WERI-Rb-1 (cell line): Measurements from ENCODE around the gene BCL7B.

Experiments
- DNase-seq: peaks from one replicate; pipeline ENCODE4 v3.0.0-alpha.2; 2020
- H3K27ac ChIP-seq: fragments of 250-450 bp; sonication (Bioruptor Pico); 2 replicates; pipeline ENCODE4 v1.5.1; 2020; ENCODE audit warnings: mild to moderate bottlenecking, moderate library complexity
- H3K27me3 ChIP-seq: fragments of 250-450 bp; sonication (Bioruptor Pico); 2 replicates; pipeline ENCODE4 v1.5.1; 2021; ENCODE audit warnings: mild to moderate bottlenecking, low read depth, moderate library complexity; ENCODE audit not compliant: insufficient read depth, severe bottlenecking
- H3K36me3 ChIP-seq: fragments of 250-450 bp; sonication (Bioruptor Pico); 2 replicates; pipeline ENCODE4 v1.5.1; 2020; ENCODE audit warnings: mild to moderate bottlenecking, moderate library complexity
- H3K4me3 ChIP-seq: 2 replicates; pipeline ENCODE4 v1.5.1; 2011; ENCODE audit warnings: low read depth, mild to moderate bottlenecking, control low read depth, low read length
- H3K9me3 ChIP-seq: fragments of 250-450 bp; sonication (Bioruptor Pico); 2 replicates; pipeline ENCODE4 v1.5.1; 2021; ENCODE audit warnings: mild to moderate bottlenecking, moderate library complexity; ENCODE audit not compliant: severe bottlenecking
- CTCF ChIP-seq: IDR thresholded peaks from 2 replicates; pipeline ENCODE4 v1.5.1; 2011; ENCODE audit warnings: low read depth, mild to moderate bottlenecking, control low read depth, inconsistent platforms, low read length

BCL7B gene

GRCh38 chr7:73573276-73573675 lies 15.8 kb upstream of the BCL7B start:
- Histone ChIP-seq H3K27me3 (no peaks in the 10 kb centered on the region), H3K27ac (no peak overlapping the region), H3K9me3 (no peaks in the 10 kb centered on the region), H3K36me3 (peaks cover 70% of the 10 kb centered on the region), H3K4me3 (no peak overlapping the region)
- DNase-seq: no peak
- no peak for TF ChIP-seq CTCF

- peaks cover 67% of the 10 kb centered on the region for H3K36me3 ChIP-seq
- no peaks in the 10 kb centered on the region for H3K9me3 ChIP-seq
- no peaks in the 10 kb centered on the region for H3K27me3 ChIP-seq
- no peak for DNase-seq
- no peak overlapping the region for H3K27ac ChIP-seq
- TF ChIP-seq CTCF: no peak
- H3K4me3 ChIP-seq: no peak overlapping the region
Observed at GRCh38 chr7:73572767-73573186, 15.3 kb upstream of the BCL7B start.

- Histone ChIP-seq H3K9me3 (no peaks in the 10 kb centered on the region), H3K36me3 (peaks cover 62% of the 10 kb centered on the region), H3K4me3 (no peak overlapping the region), H3K27me3 (no peaks in the 10 kb centered on the region), H3K27ac (no peak overlapping the region)
- DNase-seq: no peak
- no peak for TF ChIP-seq CTCF
Observed at GRCh38 chr7:73570977-73571376, 13.5 kb upstream of the BCL7B start.

- H3K27ac ChIP-seq: no peak overlapping the region
- no peak for TF ChIP-seq CTCF
- no peak overlapping the region for H3K4me3 ChIP-seq
- no peak for DNase-seq
- H3K9me3 ChIP-seq: no peaks in the 10 kb centered on the region
- H3K27me3 ChIP-seq: no peaks in the 10 kb centered on the region
- peaks cover 59% of the 10 kb centered on the region for H3K36me3 ChIP-seq
Observed at GRCh38 chr7:73570521-73570920, 13.0 kb upstream of the BCL7B start.

GRCh38 chr7:73569042-73569608 lies 11.6 kb upstream of the BCL7B start:
- H3K27ac ChIP-seq: no peak overlapping the region
- no peak overlapping the region for H3K4me3 ChIP-seq
- H3K36me3 ChIP-seq: peaks cover 50% of the 10 kb centered on the region
- DNase-seq: no peak
- no peaks in the 10 kb centered on the region for H3K27me3 ChIP-seq
- no peaks in the 10 kb centered on the region for H3K9me3 ChIP-seq
- 0 out of 2 replicates have a peak, but pooled peaks have one; percentile 17 for TF ChIP-seq CTCF
